Measurements from ENCODE around the gene CAMSAP3. TPM values are rescaled to one million over a fixed set of nuclear protein-coding genes. Genes with fewer than 3 reads are reported as not detected.
A peak's percentile ranks its signal among the peaks of the same experiment; 100 is the strongest.

The CAMSAP3 gene
- total and polyA plus RNA-seq, 9 donors, result 0.04 to 4.0 (median 0.51) TPM

DNA sequence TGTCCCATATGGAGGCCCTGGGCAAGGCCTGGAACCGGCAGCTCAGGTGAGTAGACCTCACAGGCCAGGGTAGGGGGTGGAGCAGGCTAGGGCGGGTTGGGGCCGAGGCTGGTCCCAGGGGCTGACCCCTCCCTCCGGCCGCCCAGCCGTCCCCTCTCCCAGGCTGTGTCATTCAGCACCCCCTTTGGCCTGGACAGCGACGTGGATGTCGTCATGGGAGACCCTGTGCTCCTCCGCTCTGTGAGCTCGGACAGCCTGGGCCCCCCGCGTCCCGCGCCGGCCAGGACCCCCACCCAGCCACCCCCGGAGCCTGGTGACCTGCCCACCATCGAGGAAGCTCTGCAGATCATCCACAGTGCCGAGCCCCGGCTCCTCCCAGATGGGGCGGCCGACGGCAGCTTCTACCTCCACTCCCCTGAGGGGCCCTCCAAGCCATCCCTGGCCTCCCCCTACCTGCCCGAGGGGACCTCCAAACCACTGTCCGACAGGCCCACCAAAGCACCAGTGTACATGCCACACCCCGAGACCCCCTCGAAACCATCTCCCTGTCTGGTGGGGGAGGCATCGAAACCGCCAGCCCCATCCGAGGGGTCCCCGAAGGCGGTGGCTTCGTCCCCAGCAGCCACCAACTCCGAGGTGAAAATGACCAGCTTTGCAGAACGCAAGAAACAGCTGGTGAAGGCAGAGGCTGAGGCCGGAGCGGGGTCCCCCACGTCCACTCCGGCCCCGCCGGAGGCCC lies 16.0 kb downstream of the CAMSAP3 start:
- no peaks in the 10 kb centered on the region for H3K36me3 ChIP-seq (ENCODE audit: control insufficient read depth, insufficient read depth, low read length)
- DNase-seq, result peak; percentile 0
- H3K27ac ChIP-seq (ENCODE audit: low read length), result no peak overlapping the region
- no peaks in the 10 kb centered on the region for H3K27me3 ChIP-seq (ENCODE audit: control insufficient read depth, insufficient read depth, low read length)
- H3K4me3 ChIP-seq (ENCODE audit: low read length), result no peak overlapping the region
- 77% methylated on average over 38 of the region's 41 CpGs for WGBS (ENCODE audit: insufficient coverage)
- H3K4me1 ChIP-seq (ENCODE audit: control insufficient read depth, insufficient read depth, low read length), result no peaks in the 10 kb centered on the region
- no peaks in the 10 kb centered on the region for H3K9me3 ChIP-seq (replicated peaks; ENCODE audit: control insufficient read depth, low read depth, low read length)

DNA sequence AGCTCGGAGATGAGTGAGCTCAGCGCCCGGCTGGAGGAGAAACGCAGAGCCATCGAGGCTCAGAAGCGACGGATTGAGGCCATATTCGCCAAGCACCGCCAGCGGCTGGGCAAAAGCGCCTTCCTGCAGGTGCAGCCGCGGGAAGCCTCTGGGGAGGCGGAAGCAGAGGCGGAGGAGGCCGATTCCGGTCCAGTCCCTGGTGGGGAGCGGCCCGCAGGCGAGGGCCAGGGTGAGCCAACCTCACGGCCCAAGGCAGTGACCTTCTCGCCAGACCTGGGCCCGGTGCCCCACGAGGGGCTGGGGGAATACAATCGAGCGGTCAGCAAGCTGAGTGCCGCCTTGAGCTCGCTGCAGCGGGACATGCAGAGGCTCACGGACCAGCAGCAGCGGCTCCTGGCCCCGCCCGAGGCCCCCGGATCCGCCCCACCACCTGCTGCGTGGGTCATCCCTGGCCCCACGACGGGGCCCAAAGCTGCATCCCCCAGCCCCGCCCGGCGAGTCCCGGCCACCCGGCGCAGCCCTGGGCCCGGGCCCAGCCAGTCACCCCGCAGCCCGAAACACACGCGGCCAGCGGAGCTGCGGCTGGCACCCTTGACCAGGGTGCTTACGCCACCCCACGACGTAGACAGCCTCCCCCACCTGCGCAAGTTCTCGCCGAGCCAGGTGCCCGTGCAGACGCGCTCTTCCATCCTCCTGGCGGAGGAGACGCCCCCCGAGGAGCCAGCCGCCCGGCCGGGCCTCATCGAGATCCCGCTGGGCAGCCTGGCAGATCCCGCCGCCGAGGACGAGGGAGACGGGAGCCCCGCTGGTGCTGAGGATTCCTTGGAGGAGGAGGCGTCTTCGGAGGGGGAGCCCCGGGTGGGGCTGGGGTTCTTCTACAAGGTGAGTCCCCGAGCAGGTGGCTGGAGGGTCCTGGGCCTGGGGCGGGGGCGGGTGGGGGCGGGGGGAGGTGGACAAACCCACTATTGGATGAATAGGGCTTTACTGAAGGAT lies 16.9 kb downstream of the CAMSAP3 start:
- no peak overlapping the region for H3K27ac ChIP-seq (ENCODE audit: low read length)
- 90% methylated on average over 74 of the region's 81 CpGs for WGBS (ENCODE audit: insufficient coverage)

DNA sequence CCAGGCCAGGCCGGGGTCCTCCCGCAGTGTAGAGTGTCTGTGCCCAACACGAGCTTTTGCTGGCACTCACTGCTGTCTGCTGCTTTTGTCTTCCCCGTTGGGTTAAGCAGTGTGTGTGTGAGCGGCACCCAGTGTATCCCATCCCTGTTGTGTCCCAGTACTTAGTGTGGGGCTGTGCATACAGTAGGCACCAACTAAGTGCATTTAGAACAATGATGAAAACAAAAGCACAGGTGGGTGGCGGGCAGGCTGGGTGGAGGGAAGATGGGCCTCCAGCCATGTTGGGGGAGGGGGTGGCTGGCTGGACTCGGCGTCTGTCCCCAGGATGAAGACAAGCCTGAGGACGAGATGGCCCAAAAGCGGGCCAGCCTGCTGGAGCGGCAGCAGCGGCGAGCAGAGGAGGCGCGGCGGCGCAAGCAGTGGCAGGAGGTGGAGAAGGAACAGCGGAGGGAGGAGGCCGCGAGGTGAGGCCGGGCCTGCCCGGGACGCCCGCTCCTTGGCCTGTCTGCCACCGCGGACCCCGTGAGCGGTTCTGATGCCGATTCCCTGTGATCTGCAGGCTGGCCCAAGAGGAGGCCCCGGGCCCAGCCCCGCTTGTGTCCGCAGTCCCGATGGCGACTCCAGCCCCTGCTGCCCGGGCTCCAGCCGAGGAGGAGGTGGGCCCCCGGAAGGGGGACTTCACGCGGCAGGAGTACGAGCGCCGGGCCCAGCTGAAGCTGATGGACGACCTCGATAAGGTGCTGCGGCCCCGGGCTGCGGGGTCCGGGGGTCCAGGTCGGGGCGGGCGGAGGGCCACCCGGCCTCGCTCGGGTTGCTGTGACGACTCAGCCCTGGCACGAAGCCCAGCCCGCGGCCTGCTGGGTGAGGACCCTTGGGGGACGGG lies 19.4 kb downstream of the CAMSAP3 start:
- DNase-seq, result no peak
- H3K27ac ChIP-seq (ENCODE audit: low read length), result no peak overlapping the region
- 84% methylated on average over 57 of the region's 59 CpGs for WGBS (ENCODE audit: insufficient coverage)
- H3K9me3 ChIP-seq (replicated peaks; ENCODE audit: control insufficient read depth, low read depth, low read length), result no peaks in the 10 kb centered on the region
- H3K4me1 ChIP-seq (ENCODE audit: control insufficient read depth, insufficient read depth, low read length), result peaks cover 13% of the 10 kb centered on the region
- peaks cover 5% of the 10 kb centered on the region for H3K36me3 ChIP-seq (ENCODE audit: control insufficient read depth, insufficient read depth, low read length)
- no peaks in the 10 kb centered on the region for H3K27me3 ChIP-seq (ENCODE audit: control insufficient read depth, insufficient read depth, low read length)
- H3K4me3 ChIP-seq (ENCODE audit: low read length), result no peak overlapping the region

More for the DNA sequence above, 16.9 kb downstream of the CAMSAP3 start:
- H3K4me3 ChIP-seq (ENCODE audit: low read length), result no peak overlapping the region
- H3K4me1 ChIP-seq (ENCODE audit: control insufficient read depth, insufficient read depth, low read length), result no peaks in the 10 kb centered on the region
- DNase-seq, result peak; percentile 0
- H3K27me3 ChIP-seq (ENCODE audit: control insufficient read depth, insufficient read depth, low read length), result no peaks in the 10 kb centered on the region
- no peaks in the 10 kb centered on the region for H3K9me3 ChIP-seq (replicated peaks; ENCODE audit: control insufficient read depth, low read depth, low read length)
- no peaks in the 10 kb centered on the region for H3K36me3 ChIP-seq (ENCODE audit: control insufficient read depth, insufficient read depth, low read length)

DNA sequence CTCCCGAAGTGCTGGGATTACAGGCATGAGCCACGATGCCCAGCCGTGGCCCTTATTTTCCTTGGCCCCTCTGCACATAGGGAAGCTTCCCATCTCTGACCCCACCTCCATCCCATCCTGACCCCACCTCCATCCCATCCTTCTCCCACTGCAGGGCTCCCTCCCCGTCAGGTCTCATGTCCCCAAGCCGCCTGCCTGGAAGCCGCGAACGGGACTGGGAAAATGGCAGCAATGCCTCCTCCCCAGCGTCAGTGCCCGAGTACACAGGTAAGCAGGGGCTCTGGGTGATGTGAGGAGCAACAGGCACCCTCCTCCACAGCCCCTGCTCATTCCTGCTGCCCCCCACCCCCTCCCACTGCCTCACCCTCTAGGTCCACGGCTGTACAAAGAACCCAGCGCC lies 21.5 kb downstream of the CAMSAP3 start:
- peaks cover 25% of the 10 kb centered on the region for H3K36me3 ChIP-seq (ENCODE audit: control insufficient read depth, insufficient read depth, low read length)
- DNase-seq, result no peak
- WGBS (ENCODE audit: insufficient coverage), result 77% methylated on average over 5 of the region's 12 CpGs

DNA sequence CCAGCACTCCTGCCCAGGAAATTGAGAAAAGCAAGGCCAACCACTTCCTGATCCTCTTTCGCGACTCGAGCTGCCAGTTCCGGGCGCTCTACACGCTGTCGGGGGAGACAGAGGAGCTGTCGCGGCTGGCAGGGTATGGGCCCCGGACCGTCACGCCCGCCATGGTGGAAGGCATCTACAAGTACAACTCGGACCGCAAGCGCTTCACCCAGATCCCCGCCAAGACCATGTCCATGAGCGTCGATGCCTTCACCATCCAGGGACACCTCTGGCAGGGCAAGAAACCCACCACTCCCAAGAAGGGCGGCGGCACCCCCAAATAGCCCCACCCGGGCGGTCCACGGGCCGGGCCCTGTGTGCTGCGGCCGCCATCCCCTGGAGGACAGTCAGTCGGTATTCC lies 22.1 kb downstream of the CAMSAP3 start:
- H3K4me3 ChIP-seq (ENCODE audit: low read length), result no peak overlapping the region
- no peak overlapping the region for H3K27ac ChIP-seq (ENCODE audit: low read length)
- WGBS (ENCODE audit: insufficient coverage), result 86% methylated on average over 22 of the region's 28 CpGs
- no peaks in the 10 kb centered on the region for H3K27me3 ChIP-seq (ENCODE audit: control insufficient read depth, insufficient read depth, low read length)
- DNase-seq, result no peak
- peaks cover 13% of the 10 kb centered on the region for H3K4me1 ChIP-seq (ENCODE audit: control insufficient read depth, insufficient read depth, low read length)
- peaks cover 30% of the 10 kb centered on the region for H3K36me3 ChIP-seq (ENCODE audit: control insufficient read depth, insufficient read depth, low read length)
- H3K9me3 ChIP-seq (replicated peaks; ENCODE audit: control insufficient read depth, low read depth, low read length), result no peaks in the 10 kb centered on the region

More for the DNA sequence above, 21.5 kb downstream of the CAMSAP3 start:
- Histone ChIP-seq H3K4me3 (ENCODE audit: low read length) (no peak overlapping the region), H3K27me3 (ENCODE audit: control insufficient read depth, insufficient read depth, low read length) (no peaks in the 10 kb centered on the region), H3K9me3 (replicated peaks; ENCODE audit: control insufficient read depth, low read depth, low read length) (no peaks in the 10 kb centered on the region), H3K4me1 (ENCODE audit: control insufficient read depth, insufficient read depth, low read length) (peaks cover 13% of the 10 kb centered on the region), H3K27ac (ENCODE audit: low read length) (no peak overlapping the region)

DNA sequence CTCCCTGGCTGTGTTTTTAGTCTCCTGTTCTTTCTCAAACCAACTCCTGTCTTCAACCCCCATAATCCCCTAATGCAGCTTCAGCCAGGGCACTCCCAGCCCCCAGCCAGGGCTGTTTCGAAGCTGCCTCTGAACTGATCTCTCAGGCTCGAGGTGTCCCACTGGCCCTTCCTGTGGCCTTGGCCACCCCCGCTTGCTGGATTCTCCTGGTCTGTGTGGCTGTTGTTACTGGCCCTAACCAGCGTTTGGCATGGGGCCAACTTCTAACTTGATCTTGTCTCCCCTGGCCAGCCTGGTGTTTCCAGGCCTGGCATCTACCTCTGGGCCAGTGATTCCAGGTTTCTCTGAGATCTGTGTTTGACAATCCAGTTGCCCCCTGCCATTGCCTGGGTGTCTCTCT lies 22.7 kb downstream of the CAMSAP3 start:
- DNase-seq, result no peak
- Histone ChIP-seq H3K9me3 (replicated peaks; ENCODE audit: control insufficient read depth, low read depth, low read length) (no peaks in the 10 kb centered on the region), H3K4me1 (ENCODE audit: control insufficient read depth, insufficient read depth, low read length) (peaks cover 13% of the 10 kb centered on the region), H3K27ac (ENCODE audit: low read length) (no peak overlapping the region), H3K36me3 (ENCODE audit: control insufficient read depth, insufficient read depth, low read length) (peaks cover 36% of the 10 kb centered on the region), H3K27me3 (ENCODE audit: control insufficient read depth, insufficient read depth, low read length) (no peaks in the 10 kb centered on the region), H3K4me3 (ENCODE audit: low read length) (no peak overlapping the region)
- WGBS (ENCODE audit: insufficient coverage), result 60% methylated on average over 4 of the region's 4 CpGs

DNA sequence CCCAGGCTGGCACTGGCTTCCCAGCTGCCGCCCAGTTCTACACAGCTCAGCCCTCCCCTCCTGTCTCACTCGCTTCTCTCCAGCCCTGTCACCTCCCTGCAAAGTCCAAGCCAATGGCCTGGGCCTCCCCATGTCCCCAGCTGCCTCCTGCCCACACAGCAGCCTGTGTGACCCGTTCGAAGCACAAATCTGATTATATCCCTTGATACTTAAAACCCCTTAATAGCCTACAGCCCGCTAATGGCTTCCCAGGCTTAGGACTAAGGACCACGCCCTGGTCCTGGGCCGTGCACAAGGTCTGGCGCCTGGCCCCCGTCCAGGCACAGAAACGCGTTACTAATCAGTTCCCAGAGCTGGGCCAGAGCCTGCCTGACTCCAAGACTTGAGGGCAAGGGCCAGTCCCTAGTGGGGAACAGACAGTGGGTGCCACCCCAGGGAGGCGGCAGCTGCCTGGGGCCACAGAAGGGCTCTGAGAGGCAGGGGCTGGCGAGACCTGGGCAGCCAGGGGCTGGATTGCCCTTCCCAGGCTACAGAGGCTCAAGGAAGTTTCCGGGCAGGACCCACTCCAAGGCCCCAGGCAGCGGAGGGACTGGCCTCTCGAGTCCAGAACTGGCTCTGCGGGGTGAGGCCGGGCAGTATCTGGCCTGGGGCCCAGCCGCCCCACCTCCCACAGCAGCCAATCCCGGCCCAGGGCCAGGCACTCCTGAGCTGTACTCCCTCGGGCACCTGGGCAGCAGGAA lies 23.3 kb downstream of the CAMSAP3 start:
- Histone ChIP-seq H3K27me3 (ENCODE audit: control insufficient read depth, insufficient read depth, low read length) (no peaks in the 10 kb centered on the region), H3K4me1 (ENCODE audit: control insufficient read depth, insufficient read depth, low read length) (peaks cover 13% of the 10 kb centered on the region), H3K27ac (ENCODE audit: low read length) (no peak overlapping the region), H3K36me3 (ENCODE audit: control insufficient read depth, insufficient read depth, low read length) (peaks cover 40% of the 10 kb centered on the region), H3K4me3 (ENCODE audit: low read length) (no peak overlapping the region), H3K9me3 (replicated peaks; ENCODE audit: control insufficient read depth, low read depth, low read length) (no peaks in the 10 kb centered on the region)
- 59% methylated on average over 13 of the region's 21 CpGs for WGBS (ENCODE audit: insufficient coverage)
- peak; percentile 43 for DNase-seq

DNA sequence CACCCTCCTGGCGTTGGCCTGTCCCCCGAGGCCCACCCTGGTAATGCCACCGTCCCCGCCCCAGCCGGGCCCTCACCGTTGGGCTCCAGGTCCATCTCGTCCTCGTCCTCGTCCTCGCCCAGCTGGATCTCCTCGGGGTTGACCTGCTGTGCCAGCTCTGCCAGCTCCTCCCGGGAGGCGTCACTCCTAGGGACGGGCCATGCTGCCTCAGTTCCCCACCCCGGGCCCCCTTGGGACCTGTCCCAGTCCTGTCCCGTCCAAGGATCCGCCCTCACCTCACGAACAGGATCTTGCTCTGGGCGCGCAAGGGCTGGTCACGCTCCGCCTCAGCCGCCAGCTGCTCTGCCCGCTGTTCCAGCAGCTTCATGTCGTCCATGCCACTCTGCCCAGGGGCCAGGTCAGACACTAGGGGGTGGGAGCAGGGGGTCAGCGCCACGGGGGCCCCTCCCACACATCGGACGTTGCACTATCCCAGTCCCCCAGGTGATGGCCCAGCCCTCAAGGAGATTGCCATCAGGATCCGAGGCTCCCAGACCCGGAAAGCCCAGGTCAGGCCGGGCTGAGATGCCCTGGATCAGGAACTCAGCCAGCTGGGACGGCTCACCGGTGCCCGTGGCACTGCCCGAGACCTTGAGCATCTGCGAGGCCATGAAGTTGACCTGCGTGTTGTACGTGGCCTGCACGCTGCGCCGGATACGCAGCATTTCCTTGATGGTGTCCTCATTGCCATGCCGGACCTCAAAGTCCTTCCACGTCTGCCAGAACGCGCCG lies 24.2 kb downstream of the CAMSAP3 start:
- WGBS (ENCODE audit: insufficient coverage), result 88% methylated on average over 47 of the region's 48 CpGs
- no peak for DNase-seq
- Histone ChIP-seq H3K27ac (ENCODE audit: low read length) (no peak overlapping the region), H3K27me3 (ENCODE audit: control insufficient read depth, insufficient read depth, low read length) (no peaks in the 10 kb centered on the region), H3K36me3 (ENCODE audit: control insufficient read depth, insufficient read depth, low read length) (peaks cover 45% of the 10 kb centered on the region), H3K4me1 (ENCODE audit: control insufficient read depth, insufficient read depth, low read length) (peaks cover 13% of the 10 kb centered on the region), H3K4me3 (ENCODE audit: low read length) (no peak overlapping the region), H3K9me3 (replicated peaks; ENCODE audit: control insufficient read depth, low read depth, low read length) (no peaks in the 10 kb centered on the region)
